GM23338 (cell line): ENCODE results near the gene ASTN1. TPM values are rescaled to one million over a fixed set of nuclear protein-coding genes. Genes with fewer than 3 reads are reported as not detected.

Source experiments
- ATAC-seq: fragments of 200-7000 bp; cut with Tn5 transposase; 3 replicates; pipeline ENCODE4 v1.9.1; 2020
- DNase-seq: peaks from one replicate; pipeline ENCODE4 v3.0.0-alpha.2; 2015; ENCODE audit warnings: low spot score
- H2AFZ ChIP-seq: fragments of 200-600 bp; sonication (generic); 2 replicates; pipeline ENCODE4 v1.8.0; 2016; ENCODE audit warnings: antibody characterized with exemption, mild to moderate bottlenecking, moderate library complexity
- H3F3A ChIP-seq: fragments of 200-600 bp; sonication (generic); replicated peaks from 2 replicates; pipeline ENCODE4 v1.8.0; 2017; ENCODE audit warnings: antibody characterized with exemption, mixed run types, low read depth
- H3K27ac ChIP-seq: fragments of 200-600 bp; sonication (generic); 2 replicates; pipeline ENCODE4 v1.6.1; 2016; ENCODE audit warnings: low read depth
- H3K27me3 ChIP-seq: fragments of 200-600 bp; sonication (generic); 2 replicates; pipeline ENCODE4 v1.8.0; 2016; ENCODE audit warnings: mild to moderate bottlenecking, mixed run types, moderate library complexity; ENCODE audit not compliant: insufficient read depth
- H3K36me3 ChIP-seq: fragments of 200-600 bp; sonication (generic); 2 replicates; pipeline ENCODE4 v1.8.0; 2016; ENCODE audit warnings: mild to moderate bottlenecking; ENCODE audit not compliant: insufficient read depth
- H3K4me1 ChIP-seq: fragments of 200-600 bp; sonication (generic); 2 replicates; pipeline ENCODE4 v1.8.0; 2016; ENCODE audit warnings: mild to moderate bottlenecking, moderate library complexity; ENCODE audit not compliant: insufficient read depth
- H3K4me2 ChIP-seq: fragments of 200-600 bp; sonication (generic); 2 replicates; pipeline ENCODE4 v1.7.1; 2017; ENCODE audit warnings: mixed run types
- H3K4me3 ChIP-seq: fragments of 200-600 bp; sonication (generic); 2 replicates; pipeline ENCODE4 v1.6.1; 2016; ENCODE audit warnings: mixed run types
- H3K79me2 ChIP-seq: fragments of 200-600 bp; sonication (generic); replicated peaks from 2 replicates; pipeline ENCODE4 v1.8.0; 2017; ENCODE audit warnings: mild to moderate bottlenecking; ENCODE audit not compliant: insufficient read depth
- H3K9me2 ChIP-seq: fragments of 200-600 bp; sonication (generic); 2 replicates; pipeline ENCODE4 v1.8.0; 2017; ENCODE audit not compliant: insufficient read depth
- H4K20me1 ChIP-seq: fragments of 200-600 bp; sonication (generic); replicated peaks from 2 replicates; pipeline ENCODE4 v1.8.0; 2017; ENCODE audit warnings: mild to moderate bottlenecking; ENCODE audit not compliant: insufficient read depth
- H3K27ac Mint-ChIP-seq: 2 replicates; pipeline ENCODE4 v1.8.0; 2020; ENCODE audit warnings: inconsistent platforms, mild to moderate bottlenecking, moderate library complexity, mixed read lengths
- H3K27me3 Mint-ChIP-seq: 3 replicates; pipeline ENCODE4 v1.8.0; 2022; ENCODE audit warnings: low read depth, mild to moderate bottlenecking, moderate library complexity, mixed read lengths, inconsistent platforms; ENCODE audit not compliant: insufficient read depth, poor library complexity
- H3K36me3 Mint-ChIP-seq: 3 replicates; pipeline ENCODE4 v1.8.0; 2021; ENCODE audit warnings: low read depth, mild to moderate bottlenecking, inconsistent platforms, moderate library complexity, mixed read lengths
- H3K4me1 Mint-ChIP-seq: 3 replicates; pipeline ENCODE4 v1.8.0; 2020; ENCODE audit warnings: mild to moderate bottlenecking, inconsistent platforms, mixed read lengths
- H3K4me3 Mint-ChIP-seq: 3 replicates; pipeline ENCODE4 v1.8.0; 2021; ENCODE audit warnings: moderate library complexity, mild to moderate bottlenecking, inconsistent platforms, mixed read lengths
- H3K9me3 Mint-ChIP-seq: 3 replicates; pipeline ENCODE4 v1.8.0; 2020; ENCODE audit warnings: moderate library complexity, mild to moderate bottlenecking, inconsistent platforms, mixed read lengths
- CREB1 ChIP-seq: fragments of 250-450 bp; sonication (Bioruptor Pico); IDR thresholded peaks from 2 replicates; pipeline ENCODE4 v1.5.0; 2020; ENCODE audit warnings: low read depth, mild to moderate bottlenecking, moderate library complexity
- CTCF ChIP-seq, 2 experiments: fragments of 200-600 bp in 1 of 2; sonication (generic) in 1 of 2; conservative IDR thresholded peaks; 2 replicates each; pipeline versions ENCODE4 v1.5.1 to v1.6.1; 2016 to 2017; ENCODE audit warnings: antibody characterized with exemption in 2 of 2, low read depth in 2 of 2, mild to moderate bottlenecking in 2 of 2, moderate library complexity in 1 of 2
- EZH2 ChIP-seq: fragments of 200-600 bp; sonication (generic); IDR thresholded peaks from one replicate; pipeline ENCODE4 v1.8.0; 2017; ENCODE audit warnings: antibody characterized with exemption, mild to moderate bottlenecking, low read depth; ENCODE audit not compliant: unreplicated experiment
- EZH2phosphoT487 ChIP-seq: fragments of 200-600 bp; sonication (generic); IDR thresholded peaks from one replicate; pipeline ENCODE4 v1.8.1; 2018; ENCODE audit warnings: antibody characterized with exemption; ENCODE audit not compliant: unreplicated experiment
- JUNB ChIP-seq: IDR thresholded peaks from one replicate; pipeline ENCODE4 v1.6.1; 2016; ENCODE audit warnings: antibody characterized with exemption; ENCODE audit not compliant: unreplicated experiment
- NANOG ChIP-seq: IDR thresholded peaks from 2 replicates; pipeline ENCODE4 v1.6.1; 2016; ENCODE audit warnings: antibody characterized with exemption, borderline replicate concordance
- POLR2AphosphoS5 ChIP-seq: IDR thresholded peaks from 2 replicates; pipeline ENCODE4 v1.6.1; 2016; ENCODE audit warnings: antibody characterized with exemption, low read depth
- REST ChIP-seq: IDR thresholded peaks from one replicate; pipeline ENCODE4 v1.6.1; 2018; ENCODE audit warnings: antibody characterized with exemption; ENCODE audit not compliant: unreplicated experiment
- STAT1 ChIP-seq: IDR thresholded peaks from one replicate; pipeline ENCODE4 v1.6.1; 2016; ENCODE audit warnings: antibody characterized with exemption; ENCODE audit not compliant: unreplicated experiment
- ZNF114 ChIP-seq: fragments of 250-450 bp; sonication (Bioruptor Pico); IDR thresholded peaks from 2 replicates; pipeline ENCODE4 v1.5.0; 2020; ENCODE audit warnings: mild to moderate bottlenecking, moderate library complexity
- ZNF331 ChIP-seq: fragments of 250-450 bp; sonication (Bioruptor Pico); IDR thresholded peaks from 2 replicates; pipeline ENCODE4 v1.5.0; 2020; ENCODE audit warnings: low read depth, mild to moderate bottlenecking, moderate library complexity
- polyA plus RNA-seq: library from polyadenylated mRNA; unstranded; fragments of >200 nt; fragmentation: Nextera tagmentation; extraction: Ambion mirVana; gene quantifications from 2 replicates; pipeline ENCODE4 v1.2.1, GENCODE V29; 2016
- total RNA-seq: library from RNA; depleted of rRNA; stranded (reverse); fragments of >200 nt; shearing (Covaris generic); gene quantifications from 2 replicates; pipeline ENCODE4 v1.2.3, GENCODE V29; 2014
- TF ChIP-seq, protein P1 (sequence below): fragments of 250-450 bp; sonication (Bioruptor Pico); IDR thresholded peaks from 2 replicates; pipeline ENCODE4 v1.5.0; 2020; ENCODE audit warnings: mild to moderate bottlenecking, moderate library complexity
- TF ChIP-seq, protein P2 (sequence below): IDR thresholded peaks from 2 replicates; pipeline ENCODE4 v1.6.1; 2016; ENCODE audit warnings: antibody characterized with exemption

Gene ASTN1
- total and polyA plus RNA-seq, 2 experiments from 2014 or later: 2.0 to 5.2 TPM

DNA sequence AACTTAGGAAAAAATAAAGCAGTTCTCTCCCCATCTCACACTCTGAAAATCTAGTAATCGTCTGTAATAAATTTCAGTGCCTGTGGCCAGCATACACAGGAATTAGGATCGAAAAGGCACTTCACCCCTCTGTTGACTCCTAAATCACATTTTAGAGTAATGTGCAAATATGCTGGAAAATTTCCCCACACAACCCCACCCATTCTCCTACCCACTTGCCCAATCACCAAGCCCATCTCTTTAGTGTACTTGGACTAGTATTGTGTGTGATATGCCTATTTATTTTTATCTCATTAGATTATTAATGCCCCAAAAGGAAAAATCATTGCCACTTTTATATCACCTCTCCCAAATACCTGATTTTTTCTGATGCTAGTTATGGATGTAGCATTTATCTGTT lies 323.3 kb downstream of the ASTN1 start:
- H3K9me3 Mint-ChIP-seq: no peaks in the 10 kb centered on the region
- no peak for TF ChIP-seq CTCF (conservative IDR thresholded peaks at IDR 0.05; ENCODE audit: low read depth in 2 of 2)
- TF ChIP-seq JUNB: no peak
- TF ChIP-seq EZH2phosphoT487: no peak
- no peak for TF ChIP-seq CREB1 (CRISPR knock-in tag)
- TF ChIP-seq NANOG: no peak
- TF ChIP-seq, protein P1, sequence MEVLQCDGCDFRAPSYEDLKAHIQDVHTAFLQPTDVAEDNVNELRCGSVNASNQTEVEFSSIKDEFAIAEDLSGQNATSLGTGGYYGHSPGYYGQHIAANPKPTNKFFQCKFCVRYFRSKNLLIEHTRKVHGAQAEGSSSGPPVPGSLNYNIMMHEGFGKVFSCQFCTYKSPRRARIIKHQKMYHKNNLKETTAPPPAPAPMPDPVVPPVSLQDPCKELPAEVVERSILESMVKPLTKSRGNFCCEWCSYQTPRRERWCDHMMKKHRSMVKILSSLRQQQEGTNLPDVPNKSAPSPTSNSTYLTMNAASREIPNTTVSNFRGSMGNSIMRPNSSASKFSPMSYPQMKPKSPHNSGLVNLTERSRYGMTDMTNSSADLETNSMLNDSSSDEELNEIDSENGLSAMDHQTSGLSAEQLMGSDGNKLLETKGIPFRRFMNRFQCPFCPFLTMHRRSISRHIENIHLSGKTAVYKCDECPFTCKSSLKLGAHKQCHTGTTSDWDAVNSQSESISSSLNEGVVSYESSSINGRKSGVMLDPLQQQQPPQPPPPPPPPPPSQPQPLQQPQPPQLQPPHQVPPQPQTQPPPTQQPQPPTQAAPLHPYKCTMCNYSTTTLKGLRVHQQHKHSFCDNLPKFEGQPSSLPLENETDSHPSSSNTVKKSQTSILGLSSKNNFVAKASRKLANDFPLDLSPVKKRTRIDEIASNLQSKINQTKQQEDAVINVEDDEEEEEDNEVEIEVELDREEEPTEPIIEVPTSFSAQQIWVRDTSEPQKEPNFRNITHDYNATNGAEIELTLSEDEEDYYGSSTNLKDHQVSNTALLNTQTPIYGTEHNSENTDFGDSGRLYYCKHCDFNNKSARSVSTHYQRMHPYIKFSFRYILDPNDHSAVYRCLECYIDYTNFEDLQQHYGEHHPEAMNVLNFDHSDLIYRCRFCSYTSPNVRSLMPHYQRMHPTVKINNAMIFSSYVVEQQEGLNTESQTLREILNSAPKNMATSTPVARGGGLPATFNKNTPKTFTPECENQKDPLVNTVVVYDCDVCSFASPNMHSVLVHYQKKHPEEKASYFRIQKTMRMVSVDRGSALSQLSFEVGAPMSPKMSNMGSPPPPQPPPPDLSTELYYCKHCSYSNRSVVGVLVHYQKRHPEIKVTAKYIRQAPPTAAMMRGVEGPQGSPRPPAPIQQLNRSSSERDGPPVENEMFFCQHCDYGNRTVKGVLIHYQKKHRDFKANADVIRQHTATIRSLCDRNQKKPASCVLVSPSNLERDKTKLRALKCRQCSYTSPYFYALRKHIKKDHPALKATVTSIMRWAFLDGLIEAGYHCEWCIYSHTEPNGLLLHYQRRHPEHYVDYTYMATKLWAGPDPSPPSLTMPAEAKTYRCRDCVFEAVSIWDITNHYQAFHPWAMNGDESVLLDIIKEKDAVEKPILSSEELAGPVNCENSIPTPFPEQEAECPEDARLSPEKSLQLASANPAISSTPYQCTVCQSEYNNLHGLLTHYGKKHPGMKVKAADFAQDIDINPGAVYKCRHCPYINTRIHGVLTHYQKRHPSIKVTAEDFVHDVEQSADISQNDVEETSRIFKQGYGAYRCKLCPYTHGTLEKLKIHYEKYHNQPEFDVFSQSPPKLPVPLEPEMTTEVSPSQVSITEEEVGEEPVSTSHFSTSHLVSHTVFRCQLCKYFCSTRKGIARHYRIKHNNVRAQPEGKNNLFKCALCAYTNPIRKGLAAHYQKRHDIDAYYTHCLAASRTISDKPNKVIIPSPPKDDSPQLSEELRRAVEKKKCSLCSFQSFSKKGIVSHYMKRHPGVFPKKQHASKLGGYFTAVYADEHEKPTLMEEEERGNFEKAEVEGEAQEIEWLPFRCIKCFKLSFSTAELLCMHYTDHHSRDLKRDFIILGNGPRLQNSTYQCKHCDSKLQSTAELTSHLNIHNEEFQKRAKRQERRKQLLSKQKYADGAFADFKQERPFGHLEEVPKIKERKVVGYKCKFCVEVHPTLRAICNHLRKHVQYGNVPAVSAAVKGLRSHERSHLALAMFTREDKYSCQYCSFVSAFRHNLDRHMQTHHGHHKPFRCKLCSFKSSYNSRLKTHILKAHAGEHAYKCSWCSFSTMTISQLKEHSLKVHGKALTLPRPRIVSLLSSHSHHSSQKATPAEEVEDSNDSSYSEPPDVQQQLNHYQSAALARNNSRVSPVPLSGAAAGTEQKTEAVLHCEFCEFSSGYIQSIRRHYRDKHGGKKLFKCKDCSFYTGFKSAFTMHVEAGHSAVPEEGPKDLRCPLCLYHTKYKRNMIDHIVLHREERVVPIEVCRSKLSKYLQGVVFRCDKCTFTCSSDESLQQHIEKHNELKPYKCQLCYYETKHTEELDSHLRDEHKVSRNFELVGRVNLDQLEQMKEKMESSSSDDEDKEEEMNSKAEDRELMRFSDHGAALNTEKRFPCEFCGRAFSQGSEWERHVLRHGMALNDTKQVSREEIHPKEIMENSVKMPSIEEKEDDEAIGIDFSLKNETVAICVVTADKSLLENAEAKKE: no peak
- TF ChIP-seq, protein P2, sequence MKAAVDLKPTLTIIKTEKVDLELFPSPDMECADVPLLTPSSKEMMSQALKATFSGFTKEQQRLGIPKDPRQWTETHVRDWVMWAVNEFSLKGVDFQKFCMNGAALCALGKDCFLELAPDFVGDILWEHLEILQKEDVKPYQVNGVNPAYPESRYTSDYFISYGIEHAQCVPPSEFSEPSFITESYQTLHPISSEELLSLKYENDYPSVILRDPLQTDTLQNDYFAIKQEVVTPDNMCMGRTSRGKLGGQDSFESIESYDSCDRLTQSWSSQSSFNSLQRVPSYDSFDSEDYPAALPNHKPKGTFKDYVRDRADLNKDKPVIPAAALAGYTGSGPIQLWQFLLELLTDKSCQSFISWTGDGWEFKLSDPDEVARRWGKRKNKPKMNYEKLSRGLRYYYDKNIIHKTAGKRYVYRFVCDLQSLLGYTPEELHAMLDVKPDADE: no peak
- no peak for TF ChIP-seq POLR2AphosphoS5
- TF ChIP-seq EZH2: no peak
- no peak for TF ChIP-seq STAT1
- TF ChIP-seq REST: no peak
- no peak for TF ChIP-seq ZNF114
- no peak for TF ChIP-seq ZNF331
- Histone ChIP-seq H3K36me3 (no peaks in the 10 kb centered on the region), H3K27ac (no peak overlapping the region), H3K4me3 (no peak overlapping the region), H2AFZ (no peak overlapping the region), H3K27me3 (no peaks in the 10 kb centered on the region), H4K20me1 (no peaks in the 10 kb centered on the region), H3K9me2 (no peaks in the 10 kb centered on the region; the same call in 1 of the 2 replicates), H3K4me1 (no peaks in the 10 kb centered on the region; the same call in 1 of the 2 replicates), H3K4me2 (no peak overlapping the region), H3K79me2 (no peaks in the 10 kb centered on the region), H3F3A (no peaks in the 10 kb centered on the region)
- peaks cover 17% of the 10 kb centered on the region for H3K4me1 Mint-ChIP-seq
- no peak overlapping the region for H3K4me3 Mint-ChIP-seq
- ATAC-seq: no peak
- no peaks in the 10 kb centered on the region for H3K36me3 Mint-ChIP-seq
- peaks cover 5% of the 10 kb centered on the region for H3K27me3 Mint-ChIP-seq
- no peak overlapping the region for H3K27ac Mint-ChIP-seq
- no peak for DNase-seq
